MM.1S (cell line): ENCODE results near the gene PHF11.
"Not testable (repeated sequence)": the region's sequence is repeated elsewhere in the genome, so short reads cannot be mapped to it uniquely, and the experiment has no call there.

Experiments used
- DNase-seq: peaks from one replicate; pipeline ENCODE4 v3.0.0-alpha.2; 2015
- H2AFZ ChIP-seq: fragments of 300-600 bp; sonication (generic); 2 replicates; pipeline ENCODE4 v1.6.0; 2016; ENCODE audit warnings: antibody characterized with exemption, low read length
- H3F3A ChIP-seq: fragments of 300-600 bp; sonication (generic); 2 replicates; pipeline ENCODE4 v1.6.1; 2016; ENCODE audit warnings: mild to moderate bottlenecking, antibody characterized with exemption, low read length, moderate library complexity, mixed read lengths; ENCODE audit not compliant: insufficient read depth
- H3K27ac ChIP-seq: fragments of 300-600 bp; sonication (generic); 2 replicates; pipeline ENCODE4 v1.5.1; 2016; ENCODE audit warnings: mild to moderate bottlenecking, low read length
- H3K27me3 ChIP-seq: fragments of 300-600 bp; sonication (generic); replicated peaks from 2 replicates; pipeline ENCODE4 v1.6.0; 2016; ENCODE audit warnings: low read length; ENCODE audit not compliant: insufficient read depth
- H3K36me3 ChIP-seq: fragments of 300-600 bp; sonication (generic); replicated peaks from 2 replicates; pipeline ENCODE4 v1.6.1; 2016; ENCODE audit warnings: mild to moderate bottlenecking, low read length, mixed read lengths; ENCODE audit not compliant: insufficient read depth
- H3K4me1 ChIP-seq: fragments of 300-600 bp; sonication (generic); 2 replicates; pipeline ENCODE4 v1.6.1; 2016; ENCODE audit warnings: low read length, mixed read lengths
- H3K4me2 ChIP-seq: fragments of 300-600 bp; sonication (generic); 2 replicates; pipeline ENCODE4 v1.6.0; 2016; ENCODE audit warnings: low read depth, low read length
- H3K4me3 ChIP-seq: fragments of 300-600 bp; sonication (generic); 2 replicates; pipeline ENCODE4 v1.5.1; 2016; ENCODE audit warnings: low read length, mixed read lengths
- H3K79me2 ChIP-seq: fragments of 300-600 bp; sonication (generic); 2 replicates; pipeline ENCODE4 v1.6.1; 2016; ENCODE audit warnings: mixed run types, low read length, mixed read lengths
- H3K9ac ChIP-seq: fragments of 300-600 bp; sonication (generic); 2 replicates; pipeline ENCODE4 v1.6.1; 2016; ENCODE audit warnings: low read length, mixed read lengths
- H3K9me2 ChIP-seq: fragments of 300-600 bp; sonication (generic); replicated peaks from 2 replicates; pipeline ENCODE4 v1.6.1; 2016; ENCODE audit warnings: mild to moderate bottlenecking, low read length, mixed read lengths; ENCODE audit not compliant: insufficient read depth
- H3K9me3 ChIP-seq: fragments of 300-600 bp; sonication (generic); replicated peaks from 2 replicates; pipeline ENCODE4 v1.6.1; 2016; ENCODE audit warnings: mild to moderate bottlenecking, low read length, mixed read lengths; ENCODE audit not compliant: insufficient read depth
- H4K20me1 ChIP-seq: fragments of 300-600 bp; sonication (generic); 2 replicates; pipeline ENCODE4 v1.6.1; 2016; ENCODE audit warnings: mild to moderate bottlenecking, low read length, moderate library complexity, mixed read lengths; ENCODE audit not compliant: insufficient read depth
- EZH2 ChIP-seq: fragments of 300-600 bp; sonication (generic); optimal IDR thresholded peaks from 2 replicates; pipeline ENCODE3; 2017; ENCODE audit warnings: low read depth, mild to moderate bottlenecking, antibody characterized with exemption, low read length, mixed read lengths
- EZH2phosphoT487 ChIP-seq: fragments of 300-600 bp; sonication (generic); IDR thresholded peaks from 2 replicates; pipeline ENCODE4 v1.6.1; 2018; ENCODE audit warnings: antibody characterized with exemption, low read length
- TF ChIP-seq, protein P1 (sequence below): fragments of 300-600 bp; sonication (generic); IDR thresholded peaks from 2 replicates; pipeline ENCODE4 v1.5.1; 2016; ENCODE audit warnings: antibody characterized with exemption, low read length, mixed read lengths

Gene PHF11

GRCh38 chr13:49560270-49561061 lies 64.7 kb downstream of the PHF11 start:
- Histone ChIP-seq H3F3A (no peaks in the 10 kb centered on the region), H3K9ac (no peak overlapping the region), H4K20me1 (no peaks in the 10 kb centered on the region), H3K4me1 (no peaks in the 10 kb centered on the region), H3K36me3 (no peaks in the 10 kb centered on the region), H3K9me3 (no peaks in the 10 kb centered on the region), H3K4me3 (no peak overlapping the region), H2AFZ (no peak overlapping the region), H3K4me2 (no peak overlapping the region), H3K9me2 (no peaks in the 10 kb centered on the region), H3K27me3 (no peaks in the 10 kb centered on the region), H3K79me2 (no peaks in the 10 kb centered on the region), H3K27ac (no peak overlapping the region)
- no peak for DNase-seq
- TF ChIP-seq, protein P1, sequence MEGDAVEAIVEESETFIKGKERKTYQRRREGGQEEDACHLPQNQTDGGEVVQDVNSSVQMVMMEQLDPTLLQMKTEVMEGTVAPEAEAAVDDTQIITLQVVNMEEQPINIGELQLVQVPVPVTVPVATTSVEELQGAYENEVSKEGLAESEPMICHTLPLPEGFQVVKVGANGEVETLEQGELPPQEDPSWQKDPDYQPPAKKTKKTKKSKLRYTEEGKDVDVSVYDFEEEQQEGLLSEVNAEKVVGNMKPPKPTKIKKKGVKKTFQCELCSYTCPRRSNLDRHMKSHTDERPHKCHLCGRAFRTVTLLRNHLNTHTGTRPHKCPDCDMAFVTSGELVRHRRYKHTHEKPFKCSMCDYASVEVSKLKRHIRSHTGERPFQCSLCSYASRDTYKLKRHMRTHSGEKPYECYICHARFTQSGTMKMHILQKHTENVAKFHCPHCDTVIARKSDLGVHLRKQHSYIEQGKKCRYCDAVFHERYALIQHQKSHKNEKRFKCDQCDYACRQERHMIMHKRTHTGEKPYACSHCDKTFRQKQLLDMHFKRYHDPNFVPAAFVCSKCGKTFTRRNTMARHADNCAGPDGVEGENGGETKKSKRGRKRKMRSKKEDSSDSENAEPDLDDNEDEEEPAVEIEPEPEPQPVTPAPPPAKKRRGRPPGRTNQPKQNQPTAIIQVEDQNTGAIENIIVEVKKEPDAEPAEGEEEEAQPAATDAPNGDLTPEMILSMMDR: no peak
- TF ChIP-seq EZH2: no peak
- no peak for TF ChIP-seq EZH2phosphoT487

DNA sequence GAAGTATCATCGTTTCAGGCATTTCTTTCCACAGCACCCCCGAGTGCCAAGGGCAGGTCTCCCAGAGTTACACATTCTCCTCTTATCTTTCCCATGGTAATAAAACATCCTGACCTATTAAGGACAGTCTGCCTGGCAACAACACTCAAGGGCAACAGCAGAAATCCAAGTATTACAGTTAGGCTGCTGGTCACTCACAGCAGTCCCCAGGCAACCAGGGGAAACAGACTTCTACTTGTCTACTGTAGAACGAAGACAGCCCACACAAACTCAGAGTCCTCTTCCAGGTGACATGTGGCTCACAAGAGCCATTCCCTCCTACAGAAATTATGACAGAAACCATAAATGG lies 65.3 kb downstream of the PHF11 start:
- Histone ChIP-seq H3K9ac (no peak overlapping the region), H3K27me3 (no peaks in the 10 kb centered on the region), H3K79me2 (no peaks in the 10 kb centered on the region), H3K4me3 (no peak overlapping the region), H3K4me2 (no peak overlapping the region), H3K36me3 (no peaks in the 10 kb centered on the region), H3K27ac (no peak overlapping the region), H3F3A (no peaks in the 10 kb centered on the region), H3K9me2 (no peaks in the 10 kb centered on the region), H4K20me1 (no peaks in the 10 kb centered on the region), H3K9me3 (no peaks in the 10 kb centered on the region), H2AFZ (no peak overlapping the region), H3K4me1 (no peaks in the 10 kb centered on the region)
- TF ChIP-seq EZH2 (no peak), EZH2phosphoT487 (no peak)
- TF ChIP-seq, protein P1: no peak
- DNase-seq: no peak

GRCh38 chr13:49563516-49563915 lies 67.8 kb downstream of the PHF11 start:
- Histone ChIP-seq H3K9me3 (no peaks in the 10 kb centered on the region), H3K4me2 (no peak overlapping the region), H3K36me3 (no peaks in the 10 kb centered on the region), H3K4me1 (no peaks in the 10 kb centered on the region), H3K4me3 (no peak overlapping the region), H3K9me2 (no peaks in the 10 kb centered on the region), H3F3A (no peaks in the 10 kb centered on the region), H3K79me2 (no peaks in the 10 kb centered on the region), H2AFZ (no peak overlapping the region), H3K9ac (no peak overlapping the region), H3K27ac (no peak overlapping the region), H4K20me1 (no peaks in the 10 kb centered on the region), H3K27me3 (no peaks in the 10 kb centered on the region)
- no peak for DNase-seq
- TF ChIP-seq EZH2 (no peak), EZH2phosphoT487 (no peak)
- TF ChIP-seq, protein P1: no peak

GRCh38 chr13:49565461-49565860 lies 69.7 kb downstream of the PHF11 start:
- not testable (repeated sequence) for H3K4me1 ChIP-seq, H2AFZ ChIP-seq, H3K9me3 ChIP-seq, H3K4me2 ChIP-seq, H3K27me3 ChIP-seq, H3K27ac ChIP-seq, DNase-seq, H3K9ac ChIP-seq, H3K9me2 ChIP-seq, H4K20me1 ChIP-seq, H3K36me3 ChIP-seq, H3K79me2 ChIP-seq, H3K4me3 ChIP-seq, H3F3A ChIP-seq
